DND-41 (cell line): Measurements from ENCODE around the gene IFT52.
"Not testable (repeated sequence)": the region's sequence is repeated elsewhere in the genome, so short reads cannot be mapped to it uniquely, and the experiment has no call there.

Source experiments
- ATAC-seq: fragments of 200-7000 bp; cut with Tn5 transposase; 3 replicates; pipeline ENCODE4 v1.9.1; 2021; ENCODE audit warnings: low read depth; ENCODE audit not compliant: insufficient read depth
- DNase-seq: peaks from one replicate; pipeline ENCODE4 v3.0.0-alpha.2; 2020
- H2AFZ ChIP-seq: 2 replicates; pipeline ENCODE4 v1.6.0; 2012; ENCODE audit warnings: low read depth, low read length
- H3K27ac ChIP-seq: 2 replicates; pipeline ENCODE4 v1.5.1; 2012; ENCODE audit warnings: low read length, inconsistent platforms
- H3K27me3 ChIP-seq: fragments of 200-600 bp; sonication (generic); 2 replicates; pipeline ENCODE4 v1.6.0; 2012; ENCODE audit warnings: low read length, mild to moderate bottlenecking, inconsistent platforms; ENCODE audit not compliant: insufficient read depth, poor library complexity
- H3K36me3 ChIP-seq: 2 replicates; pipeline ENCODE4 v1.5.1; 2012; ENCODE audit warnings: low read length, inconsistent platforms; ENCODE audit not compliant: insufficient read depth
- H3K4me1 ChIP-seq: 2 replicates; pipeline ENCODE4 v1.5.1; 2012; ENCODE audit warnings: mild to moderate bottlenecking, low read length; ENCODE audit not compliant: insufficient read depth
- H3K4me2 ChIP-seq: 2 replicates; pipeline ENCODE4 v1.6.0; 2012; ENCODE audit warnings: mild to moderate bottlenecking, moderate library complexity, low read length, inconsistent platforms; ENCODE audit not compliant: insufficient read depth
- H3K4me3 ChIP-seq, 2 experiments: fragments of 200-600 bp in 1 of 2; shearing (Covaris generic) in 1 of 2; 2 replicates each; pipeline ENCODE4 v1.5.1; 2012 to 2016; ENCODE audit warnings: inconsistent platforms in 2 of 2, low read length in 2 of 2, mild to moderate bottlenecking in 2 of 2, low read depth in 1 of 2, moderate library complexity in 1 of 2
- H3K79me2 ChIP-seq: 2 replicates; pipeline ENCODE4 v1.6.0; 2012; ENCODE audit warnings: low read length, inconsistent platforms; ENCODE audit not compliant: insufficient read depth
- H3K9ac ChIP-seq: 2 replicates; pipeline ENCODE4 v1.6.0; 2012; ENCODE audit warnings: low read depth, mild to moderate bottlenecking, inconsistent platforms, low read length, moderate library complexity
- H3K9me3 ChIP-seq: 2 replicates; pipeline ENCODE4 v1.5.1; 2012; ENCODE audit warnings: low read length, moderate library complexity, mild to moderate bottlenecking, inconsistent platforms; ENCODE audit not compliant: insufficient read depth, severe bottlenecking
- H4K20me1 ChIP-seq: 2 replicates; pipeline ENCODE4 v1.6.0; 2012; ENCODE audit warnings: low read length; ENCODE audit not compliant: insufficient read depth
- EZH2 ChIP-seq: IDR thresholded peaks from 3 replicates; pipeline ENCODE4 v1.6.1; 2012; ENCODE audit warnings: borderline replicate concordance, low read depth, mild to moderate bottlenecking, moderate library complexity, low read length, inconsistent platforms; ENCODE audit not compliant: severe bottlenecking
- TF ChIP-seq, protein P1 (sequence below): IDR thresholded peaks from 2 replicates; pipeline ENCODE4 v1.5.1; 2012; ENCODE audit warnings: borderline replicate concordance, low read length, moderate library complexity, mild to moderate bottlenecking; ENCODE audit not compliant: poor library complexity, severe bottlenecking; ENCODE audit errors: extremely low read depth

IFT52 gene

DNA sequence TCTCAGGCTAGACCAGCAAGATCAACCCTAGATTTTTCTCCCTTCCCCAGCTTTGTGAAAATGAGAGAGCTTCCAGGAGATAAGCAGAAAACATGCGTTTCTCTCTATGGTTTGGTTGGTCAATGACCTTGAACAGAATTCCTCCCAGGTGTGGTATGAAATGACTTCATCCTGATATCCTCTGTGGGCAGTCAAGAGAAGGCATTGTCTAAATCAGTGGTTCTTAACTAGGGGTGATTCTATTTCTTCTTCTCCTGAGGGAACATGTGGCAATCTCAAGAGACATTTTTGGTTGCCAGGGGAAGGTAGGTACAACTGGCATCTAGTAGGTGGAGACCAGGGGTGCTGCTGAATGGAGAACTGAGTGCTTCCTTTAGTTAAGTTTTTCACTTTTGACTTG, 12.4 kb downstream of the IFT52 start:
- no peak for TF ChIP-seq EZH2
- TF ChIP-seq, protein P1, sequence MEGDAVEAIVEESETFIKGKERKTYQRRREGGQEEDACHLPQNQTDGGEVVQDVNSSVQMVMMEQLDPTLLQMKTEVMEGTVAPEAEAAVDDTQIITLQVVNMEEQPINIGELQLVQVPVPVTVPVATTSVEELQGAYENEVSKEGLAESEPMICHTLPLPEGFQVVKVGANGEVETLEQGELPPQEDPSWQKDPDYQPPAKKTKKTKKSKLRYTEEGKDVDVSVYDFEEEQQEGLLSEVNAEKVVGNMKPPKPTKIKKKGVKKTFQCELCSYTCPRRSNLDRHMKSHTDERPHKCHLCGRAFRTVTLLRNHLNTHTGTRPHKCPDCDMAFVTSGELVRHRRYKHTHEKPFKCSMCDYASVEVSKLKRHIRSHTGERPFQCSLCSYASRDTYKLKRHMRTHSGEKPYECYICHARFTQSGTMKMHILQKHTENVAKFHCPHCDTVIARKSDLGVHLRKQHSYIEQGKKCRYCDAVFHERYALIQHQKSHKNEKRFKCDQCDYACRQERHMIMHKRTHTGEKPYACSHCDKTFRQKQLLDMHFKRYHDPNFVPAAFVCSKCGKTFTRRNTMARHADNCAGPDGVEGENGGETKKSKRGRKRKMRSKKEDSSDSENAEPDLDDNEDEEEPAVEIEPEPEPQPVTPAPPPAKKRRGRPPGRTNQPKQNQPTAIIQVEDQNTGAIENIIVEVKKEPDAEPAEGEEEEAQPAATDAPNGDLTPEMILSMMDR, result no peak
- Histone ChIP-seq H3K79me2 (peaks cover 6% of the 10 kb centered on the region; the same call in 1 of the 2 replicates), H3K27me3 (no peaks in the 10 kb centered on the region), H3K27ac (no peak overlapping the region), H3K4me3 (no peak overlapping the region), H3K4me1 (no peaks in the 10 kb centered on the region), H3K4me2 (no peak overlapping the region), H2AFZ (no peak overlapping the region), H3K9ac (no peak overlapping the region), H3K36me3 (peaks cover 50% of the 10 kb centered on the region), H4K20me1 (no peaks in the 10 kb centered on the region), H3K9me3 (no peaks in the 10 kb centered on the region)
- DNase-seq, result no peak
- ATAC-seq, result no peak

DNA sequence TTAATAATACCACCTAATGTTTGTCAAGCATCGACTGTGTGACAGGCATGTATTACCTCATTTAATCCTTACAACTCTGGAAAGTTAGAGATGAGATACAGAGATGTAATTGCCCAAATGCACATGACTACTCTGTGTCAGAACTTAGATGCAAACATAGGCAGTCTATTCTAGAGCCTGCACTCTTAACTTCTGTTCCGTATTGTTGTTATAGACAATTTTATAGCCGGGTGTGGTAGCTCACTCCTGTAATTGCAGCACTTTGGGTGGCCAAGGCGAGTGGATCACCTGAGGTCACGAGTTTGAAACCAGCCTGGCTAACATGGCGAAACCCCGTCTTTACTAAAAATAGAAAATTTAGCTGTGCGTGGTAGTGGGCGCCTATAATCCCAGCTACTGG, 15.0 kb downstream of the IFT52 start:
- no peaks in the 10 kb centered on the region for H4K20me1 ChIP-seq

DNA sequence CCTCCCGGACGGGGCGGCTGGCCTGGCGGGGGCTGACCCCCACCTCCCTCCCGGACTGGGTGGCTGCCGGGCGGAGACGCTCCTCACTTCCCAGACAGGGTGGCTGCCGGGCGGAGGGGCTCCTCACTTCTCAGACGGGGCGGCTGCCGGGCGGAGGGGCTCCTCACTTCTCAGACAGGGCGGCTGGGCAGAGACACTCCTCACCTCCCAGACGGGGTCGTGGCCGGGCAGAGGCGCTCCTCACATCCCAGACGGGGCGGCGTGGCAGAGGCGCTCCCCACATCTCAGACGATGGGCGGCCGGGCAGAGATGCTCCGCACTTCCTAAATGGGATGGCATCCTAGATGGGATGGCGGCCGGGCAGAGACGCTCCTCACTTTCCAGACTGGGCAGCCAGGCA, 16.5 kb downstream of the IFT52 start:
- H3K9ac ChIP-seq, H3K27me3 ChIP-seq, H3K9me3 ChIP-seq, H3K4me3 ChIP-seq, H3K27ac ChIP-seq, H3K79me2 ChIP-seq, H3K4me1 ChIP-seq, H2AFZ ChIP-seq, H4K20me1 ChIP-seq, ATAC-seq, H3K4me2 ChIP-seq, DNase-seq: not testable (repeated sequence)
- peaks cover 31% of the 10 kb centered on the region for H3K36me3 ChIP-seq

More for the DNA sequence above, 15.0 kb downstream of the IFT52 start:
- H3K4me3 ChIP-seq, result no peak overlapping the region
- peaks cover 6% of the 10 kb centered on the region; the same call in 1 of the 2 replicates for H3K79me2 ChIP-seq
- H3K36me3 ChIP-seq, result peaks cover 36% of the 10 kb centered on the region
- H3K9ac ChIP-seq, result no peak overlapping the region
- no peak overlapping the region for H3K27ac ChIP-seq
- H3K27me3 ChIP-seq, result no peaks in the 10 kb centered on the region
- no peak for DNase-seq
- no peak for TF ChIP-seq EZH2
- TF ChIP-seq, protein P1, result no peak
- ATAC-seq, result no peak
- no peaks in the 10 kb centered on the region for H3K9me3 ChIP-seq
- H3K4me1 ChIP-seq, result no peaks in the 10 kb centered on the region
- no peak overlapping the region for H2AFZ ChIP-seq
- no peak overlapping the region for H3K4me2 ChIP-seq

DNA sequence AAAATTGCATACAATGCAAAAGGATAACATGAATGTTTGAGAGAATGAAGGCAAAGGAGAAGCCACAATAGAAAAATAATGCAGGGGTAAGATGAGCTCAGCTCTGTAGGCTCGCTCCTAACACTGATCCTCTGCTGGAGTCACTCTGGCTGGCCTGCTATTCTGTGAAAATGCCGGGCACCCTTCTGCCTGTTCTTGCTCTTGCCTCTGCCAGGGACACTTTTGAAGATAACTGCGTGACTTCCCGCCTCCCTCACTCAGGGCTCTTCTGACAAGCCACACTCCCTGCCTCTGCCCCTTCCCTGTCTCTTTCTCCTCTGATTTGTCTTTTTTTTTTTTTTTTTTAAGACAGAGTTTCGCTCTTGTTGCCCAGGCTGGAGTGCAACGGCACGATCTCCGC, 40.9 kb downstream of the IFT52 start:
- no peaks in the 10 kb centered on the region for H4K20me1 ChIP-seq
- no peak overlapping the region for H2AFZ ChIP-seq
- no peaks in the 10 kb centered on the region for H3K79me2 ChIP-seq
- ATAC-seq, result no peak
- peaks cover 17% of the 10 kb centered on the region for H3K36me3 ChIP-seq
- H3K4me2 ChIP-seq, result no peak overlapping the region
- H3K4me3 ChIP-seq, result no peak overlapping the region
- H3K9me3 ChIP-seq, result no peaks in the 10 kb centered on the region
- no peak for DNase-seq
- H3K4me1 ChIP-seq, result no peaks in the 10 kb centered on the region
- no peak overlapping the region for H3K27ac ChIP-seq
- H3K9ac ChIP-seq, result no peak overlapping the region
- no peak for TF ChIP-seq EZH2
- TF ChIP-seq, protein P1, result no peak
- H3K27me3 ChIP-seq, result no peaks in the 10 kb centered on the region
